HepG2 (cell line): ENCODE data around the gene PANK4. TPM values are rescaled to one million over a fixed set of nuclear protein-coding genes. Genes with fewer than 3 reads are reported as not detected.
A peak's percentile ranks its signal among the peaks of the same experiment; 100 is the strongest.

Experiments used
- GLI4 ChIP-seq: sonication (generic); formaldehyde crosslinking; IDR thresholded peaks from 2 replicates; pipeline ENCODE4 v1.5.1; 2020; ENCODE audit warnings: missing genetic modification reagents, mild to moderate bottlenecking, moderate library complexity, borderline replicate concordance
- JUN ChIP-seq: sonication (generic); formaldehyde crosslinking; IDR thresholded peaks from 2 replicates; pipeline ENCODE4 v1.4.0; 2020; ENCODE audit warnings: mild to moderate bottlenecking, missing genetic modification reagents
- MXD3 ChIP-seq: IDR thresholded peaks from 2 replicates; pipeline ENCODE4 v1.6.1; 2016; ENCODE audit warnings: mild to moderate bottlenecking, missing biosample characterization, missing genetic modification reagents
- SIX4 ChIP-seq: sonication (generic); formaldehyde crosslinking; IDR thresholded peaks from 2 replicates; pipeline ENCODE4 v1.4.0; 2020; ENCODE audit warnings: missing genetic modification reagents
- SKI ChIP-seq: fragments of 450-650 bp; IDR thresholded peaks from one replicate; pipeline ENCODE4 v1.6.1; 2018; ENCODE audit warnings: mild to moderate bottlenecking; ENCODE audit not compliant: partially characterized antibody
- TIGD3 ChIP-seq: sonication (generic); formaldehyde crosslinking; IDR thresholded peaks from 2 replicates; pipeline ENCODE4 v1.5.1; 2020; ENCODE audit warnings: mild to moderate bottlenecking, missing genetic modification reagents, borderline replicate concordance
- ZHX2 ChIP-seq, 2 experiments: sonication (generic) in 1 of 2; formaldehyde crosslinking in 1 of 2; IDR thresholded peaks; 2 replicates each; pipeline versions ENCODE4 v1.6.1 to v1.9.0; 2014 to 2022; ENCODE audit warnings: antibody characterized with exemption in 1 of 2, borderline replicate concordance in 1 of 2, inconsistent platforms in 1 of 2, low read depth in 1 of 2, missing genetic modification reagents in 1 of 2
- ZNF318 ChIP-seq: sonication (generic); formaldehyde crosslinking; IDR thresholded peaks from 2 replicates; pipeline ENCODE4 v1.4.0; 2020; ENCODE audit warnings: mild to moderate bottlenecking, missing genetic modification reagents
- ZNF432 ChIP-seq: sonication (generic); formaldehyde crosslinking; IDR thresholded peaks from 2 replicates; pipeline ENCODE4 v1.5.0; 2020; ENCODE audit warnings: missing genetic modification reagents, mild to moderate bottlenecking, borderline replicate concordance
- ZNF772 ChIP-seq: sonication (generic); formaldehyde crosslinking; IDR thresholded peaks from 2 replicates; pipeline ENCODE4 v1.5.0; 2020; ENCODE audit warnings: mild to moderate bottlenecking, missing genetic modification reagents
- polyA plus RNA-seq, 8 experiments: library from polyadenylated mRNA; depleted of rRNA in 3 of 8; stranded (reverse) in 7 of 8; unstranded in 1 of 8; fragments of >200 nt; fragmentation: Illumina TruSeq in 4 of 8; extraction: Trizol in 4 of 8; gene quantifications; 2 replicates each; pipeline versions ENCODE4 v1.2.1 to v1.2.3, GENCODE V29; 2011 to 2016; ENCODE audit warnings: low read depth in 4 of 8, missing spikeins in 1 of 8, mixed read lengths in 1 of 8; ENCODE audit not compliant: insufficient read depth in 1 of 8
- total RNA-seq, 5 experiments: library from RNA; depleted of rRNA; stranded (reverse); fragments of >200 nt; fragmentation: Illumina TruSeq; extraction: Trizol; gene quantifications; 2 replicates each; pipeline ENCODE4 v1.2.3, GENCODE V29; 2016; ENCODE audit warnings: low read depth in 1 of 5

The PANK4 gene
- total and polyA plus RNA-seq, 2 of the 13 experiments (the other 11 are each of a cell fraction or from before 2014, with no cell fraction given), result 17.4 to 19.3 TPM

DNA sequence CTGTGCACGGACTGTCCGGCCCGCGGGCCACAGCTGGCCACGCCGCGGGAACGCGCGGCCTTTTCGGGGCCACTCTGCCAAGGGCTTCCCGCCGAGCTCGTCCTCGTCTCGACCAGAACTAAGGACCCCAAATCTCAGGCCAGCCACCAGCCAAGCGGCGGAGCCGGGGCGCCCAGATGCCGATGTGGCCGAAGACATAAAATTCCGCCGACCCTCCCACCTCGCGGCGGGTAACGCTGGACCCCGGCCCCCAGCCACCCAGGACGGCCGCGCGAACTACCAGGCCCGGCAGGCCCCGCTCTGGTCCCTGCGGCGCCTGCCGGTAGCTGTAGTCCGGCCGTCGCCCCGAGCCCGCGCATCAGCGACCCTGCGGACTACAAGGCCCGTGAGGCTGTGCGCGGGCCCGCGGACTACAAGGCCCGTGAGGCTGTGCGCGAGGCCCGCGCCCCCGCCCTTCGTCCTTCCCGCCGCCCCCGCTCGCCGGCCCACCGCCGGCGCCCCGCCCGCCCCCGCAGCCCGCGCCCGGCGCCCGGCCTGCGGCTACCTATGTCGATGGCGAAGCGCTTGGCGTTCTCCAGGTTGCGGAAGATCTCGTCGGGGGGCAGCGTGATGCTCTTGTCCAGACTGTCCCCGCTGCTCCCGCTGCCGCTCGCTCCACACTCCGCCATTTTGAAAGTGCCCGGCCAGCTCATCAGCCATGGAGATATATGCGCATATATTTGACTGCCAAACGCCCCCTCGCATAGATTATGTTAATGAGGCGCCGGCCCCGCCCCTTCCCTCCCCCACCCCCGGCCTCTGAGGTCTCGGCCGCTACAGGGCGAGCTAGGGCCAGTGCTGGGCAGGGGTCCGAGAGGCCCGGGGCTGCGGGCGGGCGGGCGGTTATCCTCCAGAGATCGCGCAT lies at the start of gene PANK4 (continued):
- TF ChIP-seq ZHX2 (IDR thresholded peaks at IDR 0.05; ENCODE audit: low read depth) (no peak), ZHX2 (CRISPR knock-in tag; IDR thresholded peaks at IDR 0.05; ENCODE audit: borderline replicate concordance) (no peak), TIGD3 (CRISPR knock-in tag) (no peak), MXD3 (CRISPR knock-in tag) (no peak), GLI4 (0 out of 2 replicates have a peak, but pooled peaks have one; percentile 30), ZNF318 (CRISPR knock-in tag) (no peak), SKI (no peak), SIX4 (CRISPR knock-in tag) (no peak), ZNF772 (CRISPR knock-in tag) (no peak), JUN (CRISPR knock-in tag) (no peak), ZNF432 (CRISPR knock-in tag) (no peak)
